SU-DHL-6 (cell line): ENCODE results near the gene POC1B.

Experiments
- H2AFZ ChIP-seq: fragments of 200-600 bp; sonication (generic); 2 replicates; pipeline ENCODE4 v1.6.1; 2014; ENCODE audit warnings: low read depth, mild to moderate bottlenecking, moderate library complexity, mixed read lengths, antibody characterized with exemption, low read length; ENCODE audit not compliant: severe bottlenecking
- H3F3A ChIP-seq: fragments of 200-600 bp; shearing (Covaris generic); 2 replicates; pipeline ENCODE4 v1.6.0; 2016; ENCODE audit warnings: antibody characterized with exemption, mild to moderate bottlenecking; ENCODE audit not compliant: insufficient read depth
- H3K27ac ChIP-seq: fragments of 200-600 bp; sonication (generic); 2 replicates; pipeline ENCODE4 v1.5.1; 2016; ENCODE audit warnings: low read depth, mild to moderate bottlenecking, low read length, moderate library complexity, mixed read lengths
- H3K27me3 ChIP-seq: fragments of 200-600 bp; sonication (generic), shearing (Covaris generic); 2 replicates; pipeline ENCODE4 v1.6.0; 2014; ENCODE audit warnings: mild to moderate bottlenecking, low read length
- H3K36me3 ChIP-seq: fragments of 200-600 bp; sonication (generic); 2 replicates; pipeline ENCODE4 v1.6.1; 2014; ENCODE audit warnings: mild to moderate bottlenecking, low read length, mixed read lengths
- H3K4me2 ChIP-seq: fragments of 300-600, 200-600 bp; shearing (Covaris generic), sonication (generic); 2 replicates; pipeline ENCODE4 v1.6.0; 2014; ENCODE audit warnings: low read length, low read depth, mild to moderate bottlenecking; ENCODE audit not compliant: poor library complexity, severe bottlenecking
- H3K4me3 ChIP-seq: fragments of 200-600 bp; sonication (generic); 2 replicates; pipeline ENCODE4 v1.5.1; 2014; ENCODE audit warnings: antibody characterized with exemption, low read length, mild to moderate bottlenecking, mixed read lengths; ENCODE audit not compliant: insufficient read depth, poor library complexity, severe bottlenecking
- H3K79me2 ChIP-seq: fragments of 200-600 bp; sonication (generic); 2 replicates; pipeline ENCODE4 v1.6.1; 2014; ENCODE audit warnings: mild to moderate bottlenecking, low read length, moderate library complexity; ENCODE audit not compliant: insufficient read depth
- H3K9ac ChIP-seq: fragments of 200-600 bp; sonication (generic); 2 replicates; pipeline ENCODE4 v1.7.0; 2014; ENCODE audit warnings: mild to moderate bottlenecking, low read length
- H3K9me2 ChIP-seq: fragments of 200-600 bp; sonication (generic); replicated peaks from 2 replicates; pipeline ENCODE4 v1.6.1; 2014; ENCODE audit warnings: low read length; ENCODE audit not compliant: insufficient read depth
- H3K9me3 ChIP-seq: fragments of 200-600 bp; sonication (generic); 2 replicates; pipeline ENCODE4 v1.6.1; 2014; ENCODE audit warnings: low read length, mixed read lengths; ENCODE audit not compliant: insufficient read depth
- H4K20me1 ChIP-seq: fragments of 200-600 bp; sonication (generic); 2 replicates; pipeline ENCODE4 v1.6.1; 2014; ENCODE audit warnings: low read depth, mild to moderate bottlenecking, antibody characterized with exemption, low read length, moderate library complexity, mixed read lengths
- CTCF ChIP-seq: fragments of 200-600 bp; sonication (generic); IDR thresholded peaks from one replicate; pipeline ENCODE4 v1.5.1; 2017; ENCODE audit warnings: antibody characterized with exemption, mild to moderate bottlenecking, low read length, moderate library complexity; ENCODE audit not compliant: insufficient read depth, poor library complexity, severe bottlenecking
- EZH2phosphoT487 ChIP-seq: fragments of 200-600 bp; sonication (generic), shearing (Covaris generic); conservative IDR thresholded peaks from 2 replicates; pipeline ENCODE4 v1.6.1; 2018; ENCODE audit warnings: mild to moderate bottlenecking, antibody characterized with exemption, low read length, moderate library complexity, mixed read lengths

Gene POC1B

GRCh38 chr12:89453121-89453978 lies 72.5 kb downstream of the POC1B start:
- Histone ChIP-seq H3K9me2 (no peaks in the 10 kb centered on the region), H3K36me3 (no peaks in the 10 kb centered on the region), H3K9ac (no peak overlapping the region), H4K20me1 (no peaks in the 10 kb centered on the region), H3K4me2 (no peak overlapping the region), H3K27me3 (no peaks in the 10 kb centered on the region), H3F3A (no peaks in the 10 kb centered on the region), H3K27ac (no peak overlapping the region), H3K4me3 (no peak overlapping the region), H2AFZ (no peak overlapping the region), H3K9me3 (no peaks in the 10 kb centered on the region), H3K79me2 (no peaks in the 10 kb centered on the region)
- no peak for TF ChIP-seq EZH2phosphoT487
- TF ChIP-seq CTCF, result no peak

GRCh38 chr12:89451841-89452251 lies 74.0 kb downstream of the POC1B start:
- Histone ChIP-seq H3K9me2 (no peaks in the 10 kb centered on the region), H3K9me3 (no peaks in the 10 kb centered on the region), H4K20me1 (no peaks in the 10 kb centered on the region), H3K36me3 (no peaks in the 10 kb centered on the region), H3K4me3 (no peak overlapping the region), H3F3A (no peaks in the 10 kb centered on the region), H2AFZ (no peak overlapping the region), H3K27me3 (no peaks in the 10 kb centered on the region), H3K27ac (no peak overlapping the region), H3K79me2 (no peaks in the 10 kb centered on the region), H3K9ac (no peak overlapping the region), H3K4me2 (no peak overlapping the region)
- no peak for TF ChIP-seq EZH2phosphoT487
- no peak for TF ChIP-seq CTCF

DNA sequence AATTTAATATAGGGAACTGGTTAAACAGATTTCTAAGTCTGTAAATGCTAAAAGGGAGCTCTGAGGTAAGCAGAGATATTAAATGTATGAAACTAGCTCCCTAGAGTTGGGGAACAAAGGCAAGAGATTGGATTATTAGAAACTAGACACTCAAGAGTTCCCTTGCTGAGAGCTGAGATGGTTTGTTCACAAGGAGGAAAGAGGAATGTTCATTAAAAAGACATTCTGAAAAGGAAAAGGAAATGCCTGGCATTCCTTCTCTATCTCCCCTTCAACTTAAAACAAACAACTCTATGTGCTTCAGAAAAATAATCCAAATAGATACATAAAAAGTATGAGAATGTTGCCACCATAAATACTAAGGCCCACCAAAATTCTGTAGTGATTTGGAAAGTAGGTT lies 74.9 kb downstream of the POC1B start:
- Histone ChIP-seq H2AFZ (no peak overlapping the region), H3K4me2 (no peak overlapping the region), H3K27ac (no peak overlapping the region), H3K9me2 (no peaks in the 10 kb centered on the region), H3K4me3 (no peak overlapping the region), H3K27me3 (no peaks in the 10 kb centered on the region), H3K36me3 (no peaks in the 10 kb centered on the region), H3K9me3 (no peaks in the 10 kb centered on the region), H3K9ac (no peak overlapping the region), H3F3A (no peaks in the 10 kb centered on the region), H3K79me2 (no peaks in the 10 kb centered on the region), H4K20me1 (no peaks in the 10 kb centered on the region)
- TF ChIP-seq CTCF (no peak), EZH2phosphoT487 (no peak)
